RWPE2 (cell line): ENCODE measurements around the gene MTO1.

Source experiments
- ATAC-seq: fragments of 200-7000 bp; cut with Tn5 transposase; 3 replicates; pipeline ENCODE4 v1.9.1; 2021; ENCODE audit warnings: low read depth
- DNase-seq: peaks from one replicate; pipeline ENCODE4 v3.0.0-alpha.2; 2020; ENCODE audit warnings: low spot score
- H3K27ac ChIP-seq: fragments of 450-650 bp; 2 replicates; pipeline ENCODE4 v1.5.1; 2017; ENCODE audit warnings: mild to moderate bottlenecking; ENCODE audit not compliant: poor library complexity, severe bottlenecking
- H3K27me3 ChIP-seq: fragments of 250-450 bp; sonication (Bioruptor Pico); 2 replicates; pipeline ENCODE4 v1.5.1; 2021; ENCODE audit warnings: mild to moderate bottlenecking, moderate library complexity; ENCODE audit not compliant: insufficient read depth, poor library complexity, severe bottlenecking
- H3K36me3 ChIP-seq: fragments of 250-450 bp; sonication (Bioruptor Pico); 2 replicates; pipeline ENCODE4 v1.5.1; 2020; ENCODE audit warnings: low read depth, mild to moderate bottlenecking, moderate library complexity
- H3K4me1 ChIP-seq: fragments of 250-450 bp; sonication (Bioruptor Pico); 2 replicates; pipeline ENCODE4 v1.5.1; 2021; ENCODE audit warnings: mild to moderate bottlenecking, moderate library complexity; ENCODE audit not compliant: insufficient read depth, poor library complexity, severe bottlenecking
- H3K4me3 ChIP-seq: fragments of 250-450 bp; sonication (Bioruptor Pico); 2 replicates; pipeline ENCODE4 v1.5.1; 2021; ENCODE audit warnings: mild to moderate bottlenecking, moderate library complexity; ENCODE audit not compliant: severe bottlenecking
- H3K9me3 ChIP-seq: fragments of 250-450 bp; sonication (Bioruptor Pico); 2 replicates; pipeline ENCODE4 v1.5.1; 2021; ENCODE audit warnings: mild to moderate bottlenecking, moderate library complexity; ENCODE audit not compliant: severe bottlenecking
- CTCF ChIP-seq: fragments of 450-650 bp; IDR thresholded peaks from one replicate; pipeline ENCODE4 v1.5.1; 2017; ENCODE audit warnings: mild to moderate bottlenecking, moderate library complexity; ENCODE audit not compliant: poor library complexity, severe bottlenecking

MTO1 gene

DNA sequence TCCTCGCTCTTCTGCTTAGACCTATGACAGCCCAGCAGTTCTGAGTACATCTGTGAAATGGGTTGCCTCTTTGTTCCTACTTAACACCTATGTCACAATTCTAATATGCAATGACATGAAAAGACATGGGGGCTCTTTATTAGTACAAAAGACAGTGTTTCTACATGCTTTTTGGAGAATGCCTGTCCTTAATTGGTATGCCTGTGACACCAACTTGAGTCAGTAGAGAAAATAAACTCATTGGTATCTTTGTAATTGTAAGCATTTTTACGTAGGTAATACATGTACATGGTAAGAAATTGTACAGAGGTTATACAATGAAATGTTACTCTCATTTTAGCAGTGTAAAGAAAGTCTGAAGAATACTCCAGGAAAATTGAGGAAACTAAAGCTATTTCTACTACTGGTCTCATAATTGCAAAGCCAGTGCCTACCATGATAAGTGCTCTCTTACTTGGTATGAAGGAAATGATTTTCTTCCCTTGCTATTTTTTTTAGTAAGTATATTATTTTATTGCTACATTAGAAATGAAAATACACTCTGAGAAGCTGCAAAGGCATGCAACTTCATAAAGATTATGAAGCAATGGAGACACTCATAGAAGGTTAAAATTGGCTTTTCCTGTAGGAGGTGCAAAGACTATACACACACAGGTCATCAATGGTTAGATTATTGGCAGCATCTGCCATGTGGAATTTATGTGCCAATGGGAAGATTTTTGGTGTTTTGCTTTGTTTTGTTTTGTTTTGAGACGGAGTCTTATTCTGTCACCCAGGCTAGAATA is 64.2 kb downstream of the MTO1 start:
- TF ChIP-seq CTCF, result no peak
- H3K27ac ChIP-seq, result no peak overlapping the region
- ATAC-seq, result no peak

GRCh38 chr6:73528897-73529296 is 67.4 kb downstream of the MTO1 start:
- H3K36me3 ChIP-seq, result no peaks in the 10 kb centered on the region
- H3K27me3 ChIP-seq, result no peaks in the 10 kb centered on the region
- H3K4me1 ChIP-seq, result peaks cover 4% of the 10 kb centered on the region
- TF ChIP-seq CTCF, result no peak
- no peak for DNase-seq
- H3K9me3 ChIP-seq, result no peaks in the 10 kb centered on the region
- no peak overlapping the region for H3K4me3 ChIP-seq
- no peak for ATAC-seq
- H3K27ac ChIP-seq, result no peak overlapping the region

More for the DNA sequence above, 64.2 kb downstream of the MTO1 start:
- DNase-seq, result no peak
- no peak overlapping the region for H3K4me3 ChIP-seq
- no peaks in the 10 kb centered on the region for H3K9me3 ChIP-seq
- peaks cover under 1% of the 10 kb centered on the region for H3K36me3 ChIP-seq
- peaks cover 5% of the 10 kb centered on the region for H3K4me1 ChIP-seq
- H3K27me3 ChIP-seq, result no peaks in the 10 kb centered on the region

GRCh38 chr6:73532293-73532692 is 70.8 kb downstream of the MTO1 start:
- TF ChIP-seq CTCF, result no peak

GRCh38 chr6:73534628-73535027 is 73.1 kb downstream of the MTO1 start:
- H3K36me3 ChIP-seq, result no peaks in the 10 kb centered on the region
- no peaks in the 10 kb centered on the region for H3K9me3 ChIP-seq
- no peak for DNase-seq
- TF ChIP-seq CTCF, result no peak
- no peaks in the 10 kb centered on the region for H3K27me3 ChIP-seq
- ATAC-seq, result no peak
- H3K4me3 ChIP-seq, result no peak overlapping the region
- H3K4me1 ChIP-seq, result no peaks in the 10 kb centered on the region
- H3K27ac ChIP-seq, result no peak overlapping the region

More at GRCh38 chr6:73532293-73532692, 70.8 kb downstream of the MTO1 start:
- Histone ChIP-seq H3K36me3 (no peaks in the 10 kb centered on the region), H3K9me3 (no peaks in the 10 kb centered on the region), H3K4me3 (no peak overlapping the region), H3K27me3 (no peaks in the 10 kb centered on the region), H3K27ac (no peak overlapping the region), H3K4me1 (no peaks in the 10 kb centered on the region)
- DNase-seq (no peak), ATAC-seq (no peak)

DNA sequence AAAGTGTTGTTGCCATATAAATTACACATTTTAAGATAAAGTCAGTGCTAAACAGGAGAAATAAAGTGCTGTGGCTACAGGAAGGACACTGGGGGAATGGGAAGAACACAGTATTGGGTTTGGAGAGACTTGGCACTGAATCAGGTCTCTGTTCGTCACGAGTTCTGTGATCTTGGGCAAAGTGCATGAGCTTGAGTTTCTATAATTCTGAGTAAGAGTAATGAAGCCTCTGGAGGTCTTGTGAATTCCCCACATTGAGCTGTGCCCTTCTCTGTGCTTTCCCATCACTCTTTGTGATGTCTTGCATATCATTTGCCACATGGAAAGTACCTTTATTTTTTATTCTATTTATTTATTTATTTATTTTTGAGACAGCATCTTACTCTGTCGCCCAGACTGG is 76.1 kb downstream of the MTO1 start:
- no peak for ATAC-seq
- TF ChIP-seq CTCF, result no peak
- H3K27ac ChIP-seq, result no peak overlapping the region
- no peaks in the 10 kb centered on the region for H3K4me1 ChIP-seq
- H3K36me3 ChIP-seq, result no peaks in the 10 kb centered on the region
- DNase-seq, result no peak
- H3K27me3 ChIP-seq, result no peaks in the 10 kb centered on the region
- no peaks in the 10 kb centered on the region for H3K9me3 ChIP-seq
- no peak overlapping the region for H3K4me3 ChIP-seq
